Calu3 (cell line): ENCODE measurements around the gene XIAP. TPM values are rescaled to one million over a fixed set of nuclear protein-coding genes. Genes with fewer than 3 reads are reported as not detected.

ENCODE experiments used
- BruUV-seq: library from RNA; stranded (reverse); fragments of 400-500 nt; replicated peaks from 2 replicates; lab custom pipeline; 2021; lab: Mats Ljungman, UMichigan
- CTCF ChIA-PET: fragments of 300-600 bp; sonication (Branson Sonifier 250); formaldehyde crosslinking; loops from one replicate; lab custom pipeline; 2022; ENCODE audit warnings: antibody characterized with exemption; lab: Charles Lee
- DNase-seq: peaks from one replicate; pipeline ENCODE4 v3.0.0; 2022
- H3K27ac Mint-ChIP-seq: one replicate; pipeline ENCODE4 v1.8.0; 2022; ENCODE audit warnings: mixed read lengths; ENCODE audit not compliant: unreplicated experiment
- H3K27me3 Mint-ChIP-seq: one replicate; pipeline ENCODE4 v1.8.0; 2022; ENCODE audit warnings: mixed read lengths; ENCODE audit not compliant: unreplicated experiment
- H3K36me3 Mint-ChIP-seq: one replicate; pipeline ENCODE4 v1.8.0; 2022; ENCODE audit warnings: mild to moderate bottlenecking, moderate library complexity, mixed read lengths; ENCODE audit not compliant: insufficient read depth, unreplicated experiment
- H3K4me1 Mint-ChIP-seq: one replicate; pipeline ENCODE4 v1.8.0; 2022; ENCODE audit warnings: mild to moderate bottlenecking, low read depth, mixed read lengths; ENCODE audit not compliant: unreplicated experiment
- H3K4me3 Mint-ChIP-seq: one replicate; pipeline ENCODE4 v1.8.0; 2022; ENCODE audit warnings: mild to moderate bottlenecking, low read depth, moderate library complexity, mixed read lengths; ENCODE audit not compliant: unreplicated experiment
- H3K9me3 Mint-ChIP-seq: one replicate; pipeline ENCODE4 v1.8.0; 2022; ENCODE audit warnings: low read depth, mixed read lengths; ENCODE audit not compliant: unreplicated experiment
- CTCF ChIP-seq: fragments of 200-600 bp; IDR thresholded peaks from one replicate; pipeline ENCODE4 v1.8.0; 2022; ENCODE audit warnings: antibody characterized with exemption; ENCODE audit not compliant: unreplicated experiment
- intact Hi-C: fragments of 100-400 bp; cut with micrococcal nuclease; formaldehyde crosslinking; loops from one replicate; pipeline ENCODE4 v1.10.0; 2022; ENCODE audit not compliant: unreplicated experiment
- total RNA-seq: library from RNA; stranded (reverse); gene quantifications from 2 replicates; pipeline ENCODE4 v1.2.3, GENCODE V29; 2022

The XIAP gene
- total RNA-seq, 1 experiment from 2014 or later, result 62.8 TPM

GRCh38 chrX:123860983-123861382, 1.1 kb downstream of the XIAP start:
- peak overlapping the region; percentile 86 for H3K27ac Mint-ChIP-seq
- H3K36me3 Mint-ChIP-seq, result peaks cover 43% of the 10 kb centered on the region
- TF ChIP-seq CTCF, result no peak
- no peaks in the 10 kb centered on the region for H3K9me3 Mint-ChIP-seq
- CTCF ChIA-PET, result interaction anchor here (0.5 to 1.5 kb wide), 2 partner anchors 28 to 116 kb away, joined by 3 to 4 read pairs; no protein-coding TSS in a partner anchor
- H3K27me3 Mint-ChIP-seq, result no peaks in the 10 kb centered on the region
- no TSS peak for BruUV-seq
- no peak for DNase-seq
- peak overlapping the region; percentile 73 for H3K4me3 Mint-ChIP-seq
- H3K4me1 Mint-ChIP-seq, result peaks cover 18% of the 10 kb centered on the region
- intact Hi-C loops, result no loop called here

- no peaks in the 10 kb centered on the region for H3K27me3 Mint-ChIP-seq
- intact Hi-C loops, result no loop called here
- H3K9me3 Mint-ChIP-seq, result no peaks in the 10 kb centered on the region
- no peak for TF ChIP-seq CTCF
- CTCF ChIA-PET, result interaction anchor here (0.6 to 1.2 kb wide), 3 partner anchors 35 to 92 kb away, joined by 4 read pairs; no protein-coding TSS in a partner anchor
- no TSS peak for BruUV-seq
- H3K4me3 Mint-ChIP-seq, result no peak overlapping the region
- H3K27ac Mint-ChIP-seq, result peak overlapping the region; percentile 54
- H3K4me1 Mint-ChIP-seq, result peaks cover 7% of the 10 kb centered on the region
- H3K36me3 Mint-ChIP-seq, result peaks cover 35% of the 10 kb centered on the region
- DNase-seq, result no peak
These were observed 9.6 kb downstream of the XIAP start for GRCh38 chrX:123869488-123869887.

GRCh38 chrX:123871309-123871708, 11.5 kb downstream of the XIAP start:
- CTCF ChIA-PET, result no interaction called here
- BruUV-seq, result no TSS peak

GRCh38 chrX:123873956-123874355, 14.1 kb downstream of the XIAP start:
- Mint-ChIP-seq H3K9me3 (no peaks in the 10 kb centered on the region), H3K27ac (no peak overlapping the region), H3K27me3 (no peaks in the 10 kb centered on the region), H3K4me3 (no peak overlapping the region), H3K4me1 (peaks cover 7% of the 10 kb centered on the region), H3K36me3 (peaks cover 21% of the 10 kb centered on the region)
- no peak for TF ChIP-seq CTCF
- BruUV-seq, result no TSS peak
- intact Hi-C loops, result no loop called here
- no peak for DNase-seq
- CTCF ChIA-PET, result no interaction called here

More at GRCh38 chrX:123871309-123871708, 11.5 kb downstream of the XIAP start:
- TF ChIP-seq CTCF, result no peak
- no peaks in the 10 kb centered on the region for H3K9me3 Mint-ChIP-seq
- H3K4me1 Mint-ChIP-seq, result peaks cover 7% of the 10 kb centered on the region
- H3K4me3 Mint-ChIP-seq, result no peak overlapping the region
- H3K27ac Mint-ChIP-seq, result no peak overlapping the region
- H3K36me3 Mint-ChIP-seq, result peaks cover 31% of the 10 kb centered on the region
- intact Hi-C loops, result no loop called here
- H3K27me3 Mint-ChIP-seq, result no peaks in the 10 kb centered on the region
- no peak for DNase-seq
